ENCODE measurements around the gene RAB5B. TPM values are rescaled to one million over a fixed set of nuclear protein-coding genes. Genes with fewer than 3 reads are reported as not detected.
A peak's percentile ranks its signal among the peaks of the same experiment; 100 is the strongest.

RAB5B gene
- polyA plus RNA-seq, 2 of the 4 experiments (the other 2 are of a cell fraction): 37.2 to 90.4 TPM

- Histone ChIP-seq H3K9me3 (no peaks in the 10 kb centered on the region), H3K27ac (peak overlapping the region; percentile 90 to 99), H3K4me3 (peak overlapping the region; percentile 74), H3K4me1 (peaks cover 16% of the 10 kb centered on the region), H3K4me2 (peak overlapping the region; percentile 84)
- TF ChIP-seq EHF (CRISPR knock-in tag; IDR thresholded peaks at IDR 0.05) (no peak), RCOR1 (IDR thresholded peaks at IDR 0.05; ENCODE audit: low read depth, low read length) (no peak), CHD4 (IDR thresholded peaks at IDR 0.05; ENCODE audit: borderline replicate concordance) (no peak), PHF8 (IDR thresholded peaks at IDR 0.05; ENCODE audit: borderline replicate concordance, low read depth) (no peak; the same call in 1 of the 2 replicates), KDM1A (IDR thresholded peaks at IDR 0.05; ENCODE audit: low read depth) (no peak)
- WGBS (ENCODE audit: missing lambda C conversion rate): 36% methylated on average over 14 of the region's 14 CpGs
- CTCF ChIA-PET: interaction anchor here (0.7 to 2.1 kb wide), 14 partner anchors 11 to 85 kb away, joined by 3 to 26 read pairs (median 3); partner anchors contain the start of genes RAB5B and SUOX
- FAIRE-seq (no peak), ATAC-seq (peak in 1 of 2 experiments; percentile 51; a peak in 4 of 6 replicates), DNase-seq (ENCODE audit: low read depth in 1 of 2, low spot score in 1 of 2) (no peak)
- POLR2A ChIA-PET: interaction anchor here (0.6 to 0.7 kb wide), 2 partner anchors 23 to 212 kb away, joined by 3 read pairs; no protein-coding TSS in a partner anchor
Observed at GRCh38 chr12:56040963-56041551, 67.2 kb downstream of the RAB5B start.

- Histone ChIP-seq H3K27ac (peak within 1 kb of the TSS; percentile 90 to 99), H3K4me1 (peaks cover 16% of the 10 kb centered on the region), H3K9me3 (no peaks in the 10 kb centered on the region), H3K4me2 (peak within 1 kb of the TSS; percentile 84), H3K4me3 (peak within 1 kb of the TSS; percentile 74)
- DNase-seq (ENCODE audit: low read depth in 1 of 2, low spot score in 1 of 2): peak; percentile 91 to 100
- POLR2A ChIA-PET: interaction anchor here (0.6 to 0.7 kb wide), 2 partner anchors 24 to 213 kb away, joined by 3 read pairs; no protein-coding TSS in a partner anchor
- under 1% methylated on average over 49 of the region's 50 CpGs for WGBS (ENCODE audit: missing lambda C conversion rate)
- CTCF ChIA-PET: interaction anchor here (0.7 to 2.1 kb wide), 6 partner anchors 16 to 65 kb away, joined by 3 to 26 read pairs (median 5); partner anchors contain the start of gene SUOX
- FAIRE-seq: no peak
- ATAC-seq: peak; percentile 96 to 97
- TF ChIP-seq MYC (IDR thresholded peaks at IDR 0.05; ENCODE audit: borderline replicate concordance, low read length) (peak; percentile 71; the same call in 1 of the 2 replicates), TFCP2L1 (CRISPR knock-in tag; IDR thresholded peaks at IDR 0.05) (peak; percentile 68; the same call in 1 of the 2 replicates), FOXS1 (CRISPR knock-in tag; IDR thresholded peaks at IDR 0.05) (no peak), JUNB (IDR thresholded peaks at IDR 0.05) (no peak), CEBPB (IDR thresholded peaks at IDR 0.05) (no peak), HDAC2 (IDR thresholded peaks at IDR 0.05) (no peak), BCL3 (IDR thresholded peaks at IDR 0.05) (peak; percentile 98), CTCF (IDR thresholded peaks at IDR 0.05) (peak; percentile 71), JUN (IDR thresholded peaks at IDR 0.05) (peak; percentile 95 to 99), FOSB (CRISPR knock-in tag; IDR thresholded peaks at IDR 0.05) (no peak), CBX8 (IDR thresholded peaks at IDR 0.05) (peak; percentile 65; the same call in 1 of the 2 replicates), PHF8 (IDR thresholded peaks at IDR 0.05; ENCODE audit: borderline replicate concordance, low read depth) (peak; percentile 100), CHD2 (IDR thresholded peaks at IDR 0.05; ENCODE audit: low read length, partially characterized antibody) (peak; percentile 79), PBX3 (IDR thresholded peaks at IDR 0.05) (peak; percentile 97), POLR2A (IDR thresholded peaks at IDR 0.05; ENCODE audit: low read length) (peak; percentile 99), HOXA7 (CRISPR knock-in tag; IDR thresholded peaks at IDR 0.05) (no peak), RARB (CRISPR knock-in tag; IDR thresholded peaks at IDR 0.05) (0 out of 2 replicates have a peak, but pooled peaks have one; percentile 24), SMC3 (IDR thresholded peaks at IDR 0.05) (peak; percentile 75), MAX (IDR thresholded peaks at IDR 0.05) (peak; percentile 96), KDM5A (IDR thresholded peaks at IDR 0.05) (peak; percentile 74), E2F6 (IDR thresholded peaks at IDR 0.05; ENCODE audit: borderline replicate concordance, low read depth) (peak; percentile 60; the same call in 1 of the 2 replicates), EP300 (IDR thresholded peaks at IDR 0.05) (no peak), RAD21 (conservative IDR thresholded peaks at IDR 0.05 in 1 of 2, IDR thresholded peaks at IDR 0.05 in 1 of 2) (peak; percentile 70 to 83), HMGXB4 (CRISPR knock-in tag; IDR thresholded peaks at IDR 0.05; ENCODE audit: borderline replicate concordance) (peak; percentile 99)
Observed at GRCh38 chr12:56041552-56042429, 67.9 kb downstream of the RAB5B start, which contains the start of gene RPS26. TSS of gene RPS26 (plus strand) at chr12:56041918. CDS start at chr12:56042167, 249 bp downstream.
